HG02981 (cell line): ENCODE data around the gene AGT.
"Not testable (repeated sequence)": the region's sequence is repeated elsewhere in the genome, so short reads cannot be mapped to it uniquely, and the experiment has no call there.

ENCODE experiments used
- ATAC-seq: cut with Tn5 transposase; IDR thresholded peaks from one replicate; pipeline ENCODE4 v1.9.1; 2021; ENCODE audit warnings: mild to moderate bottlenecking, moderate library complexity; ENCODE audit not compliant: unreplicated experiment

AGT gene

GRCh38 chr1:230708631-230709580 lies 5.0 kb downstream of the AGT start:
- ATAC-seq: no peak

GRCh38 chr1:230707732-230708630 lies 5.9 kb downstream of the AGT start:
- ATAC-seq: no peak

- ATAC-seq: no peak
Observed at GRCh38 chr1:230706887-230707731, 6.8 kb downstream of the AGT start.

GRCh38 chr1:230706020-230706699 lies 7.8 kb downstream of the AGT start:
- ATAC-seq: no peak

GRCh38 chr1:230705289-230706019 lies 8.5 kb downstream of the AGT start:
- ATAC-seq: no peak

GRCh38 chr1:230704830-230705229 lies 9.1 kb downstream of the AGT start:
- no peak for ATAC-seq

- ATAC-seq: no peak
Observed at GRCh38 chr1:230703679-230704385, 10.1 kb downstream of the AGT start.

- ATAC-seq: no peak
Observed at GRCh38 chr1:230702934-230703678, 10.8 kb downstream of the AGT start.

- ATAC-seq: no peak
Observed at GRCh38 chr1:230701895-230702768, 11.8 kb downstream of the AGT start.

- no peak for ATAC-seq
Observed at GRCh38 chr1:230701434-230701833, 12.5 kb downstream of the AGT start.

GRCh38 chr1:230700132-230700531 lies 13.8 kb downstream of the AGT start:
- ATAC-seq: no peak

GRCh38 chr1:230699716-230700115 lies 14.2 kb downstream of the AGT start:
- ATAC-seq: no peak

- not testable (repeated sequence) for ATAC-seq
Observed at GRCh38 chr1:230698964-230699363, 15.0 kb downstream of the AGT start.

- ATAC-seq: no peak
Observed at GRCh38 chr1:230698130-230698529, 15.8 kb downstream of the AGT start.

GRCh38 chr1:230696722-230697437 lies 17.0 kb downstream of the AGT start:
- ATAC-seq: no peak

GRCh38 chr1:230696218-230696617 lies 17.7 kb downstream of the AGT start:
- ATAC-seq: no peak

GRCh38 chr1:230694991-230695390 lies 18.9 kb downstream of the AGT start:
- no peak for ATAC-seq
